ENCODE results near the gene MYBPH. TPM values are rescaled to one million over a fixed set of nuclear protein-coding genes. Genes with fewer than 3 reads are reported as not detected.
A peak's percentile ranks its signal among the peaks of the same experiment; 100 is the strongest.

MYBPH gene
- polyA plus RNA-seq, 2 donors: not detected

DNA sequence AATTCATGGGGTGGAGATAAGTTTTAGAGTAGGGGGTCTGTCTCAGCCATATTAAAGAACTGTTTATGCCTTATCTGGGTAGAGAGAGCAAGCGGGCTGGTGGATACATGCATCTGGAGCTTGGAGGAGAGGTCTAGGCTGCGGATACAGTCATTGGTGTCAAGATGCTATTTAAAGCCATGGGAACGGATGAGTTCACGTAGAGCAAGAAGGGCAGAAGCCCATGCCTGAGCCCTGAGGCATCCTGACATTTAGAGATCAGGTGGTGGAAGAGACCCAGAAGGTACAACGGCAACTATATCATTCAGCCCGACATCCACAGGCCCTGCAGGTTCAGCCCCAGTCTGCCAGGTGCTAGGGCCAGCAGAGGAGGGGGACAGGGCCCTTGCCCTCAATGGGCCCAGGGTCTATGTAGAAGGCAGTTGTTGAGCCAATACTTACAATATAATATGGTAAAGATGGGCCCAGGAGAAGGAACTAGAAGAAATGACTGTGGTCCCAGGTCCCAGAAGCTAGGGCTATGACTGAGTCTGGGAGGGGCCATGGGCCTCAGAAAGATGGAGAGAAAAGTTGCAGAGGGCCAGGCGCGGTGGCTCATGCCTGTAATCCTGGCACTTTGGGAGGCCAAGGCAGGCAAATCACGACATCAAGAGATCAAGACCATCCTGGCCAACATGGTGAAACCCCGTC is 26.0 kb upstream of the MYBPH start:
- H3K9me3 ChIP-seq (ENCODE audit: control insufficient read depth in 2 of 2, insufficient read depth in 1 of 2, low read depth in 1 of 2, low read length in 1 of 2): no peaks in the 10 kb centered on the region
- H3K36me3 ChIP-seq (ENCODE audit: control insufficient read depth in 2 of 2, insufficient read depth in 2 of 2, low read length in 1 of 2): no peaks in the 10 kb centered on the region
- no peak overlapping the region for H3K4me3 ChIP-seq (ENCODE audit: low read depth in 1 of 2, low read length in 2 of 2)
- peaks cover 0 to 9% of the 10 kb centered on the region in 2 donors for H3K4me1 ChIP-seq (ENCODE audit: control insufficient read depth in 2 of 2, insufficient read depth in 2 of 2, low read length in 1 of 2)
- H3K27me3 ChIP-seq (ENCODE audit: control insufficient read depth in 1 of 2, insufficient read depth in 2 of 2, low read length in 2 of 2): no peaks in the 10 kb centered on the region
- no peak overlapping the region for H3K27ac ChIP-seq (ENCODE audit: low read depth in 2 of 2, low read length in 1 of 2)
- 87 to 90% methylated on average over 10 of the region's 10 CpGs for WGBS, 2 donors

DNA sequence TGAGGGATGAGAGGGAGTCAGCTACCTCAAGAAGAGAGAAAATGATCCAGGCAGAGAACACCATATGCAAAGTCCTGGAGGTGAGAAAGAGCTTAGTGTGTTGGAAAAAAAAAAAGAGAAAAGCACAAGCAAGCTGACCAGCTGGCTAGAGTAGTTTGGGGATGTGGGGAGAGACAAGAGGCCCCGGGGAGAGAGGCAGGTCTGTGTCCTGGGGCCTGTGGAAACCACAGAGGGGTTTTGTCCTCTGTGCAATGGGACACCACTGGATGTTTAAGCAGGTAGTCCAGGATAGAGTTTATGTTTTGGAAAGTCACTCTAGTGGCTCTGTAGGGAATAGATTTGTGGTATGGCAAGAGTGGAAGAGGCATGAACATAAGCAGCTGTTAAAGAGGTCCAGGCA is 25.3 kb upstream of the MYBPH start:
- Histone ChIP-seq H3K9me3 (ENCODE audit: control insufficient read depth in 2 of 2, insufficient read depth in 1 of 2, low read depth in 1 of 2, low read length in 1 of 2) (no peaks in the 10 kb centered on the region), H3K27ac (ENCODE audit: low read depth in 2 of 2, low read length in 1 of 2) (peak overlapping the region; percentile 24 to 54), H3K27me3 (ENCODE audit: control insufficient read depth in 1 of 2, insufficient read depth in 2 of 2, low read length in 2 of 2) (no peaks in the 10 kb centered on the region), H3K4me3 (ENCODE audit: low read depth in 1 of 2, low read length in 2 of 2) (no peak overlapping the region), H3K36me3 (ENCODE audit: control insufficient read depth in 2 of 2, insufficient read depth in 2 of 2, low read length in 1 of 2) (no peaks in the 10 kb centered on the region), H3K4me1 (ENCODE audit: control insufficient read depth in 2 of 2, insufficient read depth in 2 of 2, low read length in 1 of 2) (peaks cover 0 to 9% of the 10 kb centered on the region in 2 donors)
- WGBS, 2 donors: 68 to 87% methylated on average over 1 of the region's 1 CpG

DNA sequence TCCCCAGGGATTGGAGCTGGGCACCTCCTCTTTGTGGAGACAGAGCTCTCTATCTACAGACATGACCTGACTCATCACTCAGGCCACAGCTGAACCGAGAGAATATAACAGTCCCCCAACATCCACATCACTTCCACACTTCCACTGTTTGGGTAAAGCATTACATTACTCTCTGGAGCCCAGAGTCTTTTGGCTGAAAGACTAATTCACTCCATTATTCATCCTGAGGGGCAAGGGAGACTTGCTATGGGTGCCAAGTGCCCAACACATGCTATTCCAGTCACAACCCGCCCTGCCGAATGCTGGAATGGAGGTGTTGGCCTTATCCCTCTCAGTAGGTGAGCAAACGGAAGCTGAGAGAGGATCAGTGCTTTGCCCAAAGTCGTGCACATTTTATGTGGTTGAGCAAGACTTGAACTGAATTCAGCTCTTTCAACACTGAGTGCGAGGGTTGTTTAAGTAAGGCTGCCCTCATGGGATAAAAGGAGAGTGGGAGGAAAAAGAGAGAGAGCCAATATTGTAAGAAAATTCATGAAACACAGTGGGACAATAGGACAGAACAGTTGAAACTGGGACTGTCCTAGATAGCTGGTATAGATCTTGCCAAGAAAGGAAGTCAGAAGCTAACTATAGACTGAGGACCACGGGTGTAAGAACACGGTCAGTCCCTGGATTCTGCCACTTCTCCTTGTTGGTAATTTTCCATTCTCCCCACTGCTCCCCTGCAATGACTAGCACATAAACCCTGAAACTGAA is 24.4 kb upstream of the MYBPH start:
- peaks cover 0 to 9% of the 10 kb centered on the region in 2 donors for H3K4me1 ChIP-seq (ENCODE audit: control insufficient read depth in 2 of 2, insufficient read depth in 2 of 2, low read length in 1 of 2)
- peak overlapping the region; percentile 58 to 67 for H3K27ac ChIP-seq (ENCODE audit: low read depth in 2 of 2, low read length in 1 of 2)
- H3K27me3 ChIP-seq (ENCODE audit: control insufficient read depth in 1 of 2, insufficient read depth in 2 of 2, low read length in 2 of 2): no peaks in the 10 kb centered on the region
- no peaks in the 10 kb centered on the region for H3K36me3 ChIP-seq (ENCODE audit: control insufficient read depth in 2 of 2, insufficient read depth in 2 of 2, low read length in 1 of 2)
- H3K9me3 ChIP-seq (ENCODE audit: control insufficient read depth in 2 of 2, insufficient read depth in 1 of 2, low read depth in 1 of 2, low read length in 1 of 2): no peaks in the 10 kb centered on the region
- H3K4me3 ChIP-seq (ENCODE audit: low read depth in 1 of 2, low read length in 2 of 2): no peak overlapping the region
- WGBS, 2 donors: 25 to 45% methylated on average over 8 of the region's 8 CpGs

DNA sequence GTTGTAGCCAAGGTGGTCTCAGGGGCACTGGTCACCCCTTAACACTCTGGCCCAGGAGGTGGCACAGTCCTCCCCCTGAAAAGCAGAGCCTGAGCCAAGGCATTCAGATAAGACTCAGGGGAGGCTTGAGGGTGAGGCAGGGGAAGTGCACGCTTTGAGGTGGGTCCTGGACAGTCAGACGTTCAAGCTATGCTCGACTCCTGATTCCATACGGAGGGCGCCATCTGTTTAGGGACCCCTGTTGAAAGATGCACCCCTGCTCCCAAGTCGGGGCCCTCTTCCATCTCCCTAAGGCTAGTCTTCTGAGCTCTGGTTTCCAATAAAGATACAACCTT is 23.8 kb upstream of the MYBPH start:
- Histone ChIP-seq H3K27me3 (ENCODE audit: control insufficient read depth in 1 of 2, insufficient read depth in 2 of 2, low read length in 2 of 2) (no peaks in the 10 kb centered on the region), H3K36me3 (ENCODE audit: control insufficient read depth in 2 of 2, insufficient read depth in 2 of 2, low read length in 1 of 2) (no peaks in the 10 kb centered on the region), H3K4me1 (ENCODE audit: control insufficient read depth in 2 of 2, insufficient read depth in 2 of 2, low read length in 1 of 2) (peaks cover 0 to 9% of the 10 kb centered on the region in 2 donors), H3K4me3 (ENCODE audit: low read depth in 1 of 2, low read length in 2 of 2) (no peak overlapping the region), H3K9me3 (ENCODE audit: control insufficient read depth in 2 of 2, insufficient read depth in 1 of 2, low read depth in 1 of 2, low read length in 1 of 2) (no peaks in the 10 kb centered on the region), H3K27ac (ENCODE audit: low read depth in 2 of 2, low read length in 1 of 2) (peak overlapping the region; percentile 58 to 67)
- 78 to 86% methylated on average over 6 of the region's 6 CpGs for WGBS, 2 donors

DNA sequence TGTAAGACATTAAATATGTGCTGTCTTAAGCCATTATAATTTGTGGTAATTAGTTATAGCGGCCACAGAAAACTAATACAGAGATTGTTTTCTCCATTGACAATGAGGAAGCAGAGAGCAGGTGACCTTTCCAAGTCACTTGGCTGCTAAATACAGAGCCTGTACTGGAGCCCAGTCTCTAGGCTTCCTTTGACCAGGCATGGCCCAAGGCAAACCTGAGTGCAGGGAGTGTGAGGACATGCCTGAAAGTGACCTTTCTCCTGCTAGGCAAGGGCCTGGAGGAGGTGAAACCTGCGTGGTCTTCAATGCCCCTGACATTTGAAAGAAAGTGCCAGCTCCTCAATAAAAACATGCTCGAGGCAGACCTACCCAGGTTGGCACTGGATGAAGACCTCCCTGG is 23.4 kb upstream of the MYBPH start:
- no peak overlapping the region for H3K27ac ChIP-seq (ENCODE audit: low read depth in 2 of 2, low read length in 1 of 2)
- no peaks in the 10 kb centered on the region for H3K36me3 ChIP-seq (ENCODE audit: control insufficient read depth in 2 of 2, insufficient read depth in 2 of 2, low read length in 1 of 2)
- 73 to 75% methylated on average over 3 of the region's 3 CpGs for WGBS, 2 donors
- no peaks in the 10 kb centered on the region for H3K27me3 ChIP-seq (ENCODE audit: control insufficient read depth in 1 of 2, insufficient read depth in 2 of 2, low read length in 2 of 2)
- peaks cover 0 to 9% of the 10 kb centered on the region in 2 donors for H3K4me1 ChIP-seq (ENCODE audit: control insufficient read depth in 2 of 2, insufficient read depth in 2 of 2, low read length in 1 of 2)
- H3K9me3 ChIP-seq (ENCODE audit: control insufficient read depth in 2 of 2, insufficient read depth in 1 of 2, low read depth in 1 of 2, low read length in 1 of 2): no peaks in the 10 kb centered on the region
- H3K4me3 ChIP-seq (ENCODE audit: low read depth in 1 of 2, low read length in 2 of 2): no peak overlapping the region

DNA sequence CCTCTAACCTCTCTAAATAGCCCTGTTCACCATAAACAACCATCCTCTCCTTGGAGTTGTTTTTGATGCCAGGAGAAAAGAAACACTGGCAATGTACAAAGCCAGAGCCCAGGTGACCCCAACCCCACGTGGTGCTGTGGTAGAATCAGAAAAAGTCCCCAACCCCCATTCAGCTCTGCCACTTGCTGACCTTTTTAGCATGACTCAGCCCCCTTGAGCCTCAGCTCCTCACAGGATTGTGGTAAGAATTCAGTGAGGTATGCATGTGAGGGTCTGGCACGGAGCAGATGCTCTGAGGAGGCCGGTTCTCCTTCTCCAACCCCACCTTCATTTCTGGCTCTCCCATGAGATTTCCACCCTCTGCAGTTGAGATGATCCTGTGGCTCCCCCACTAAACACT is 22.0 kb upstream of the MYBPH start:
- 57 to 62% methylated on average over 3 of the region's 3 CpGs for WGBS, 2 donors

DNA sequence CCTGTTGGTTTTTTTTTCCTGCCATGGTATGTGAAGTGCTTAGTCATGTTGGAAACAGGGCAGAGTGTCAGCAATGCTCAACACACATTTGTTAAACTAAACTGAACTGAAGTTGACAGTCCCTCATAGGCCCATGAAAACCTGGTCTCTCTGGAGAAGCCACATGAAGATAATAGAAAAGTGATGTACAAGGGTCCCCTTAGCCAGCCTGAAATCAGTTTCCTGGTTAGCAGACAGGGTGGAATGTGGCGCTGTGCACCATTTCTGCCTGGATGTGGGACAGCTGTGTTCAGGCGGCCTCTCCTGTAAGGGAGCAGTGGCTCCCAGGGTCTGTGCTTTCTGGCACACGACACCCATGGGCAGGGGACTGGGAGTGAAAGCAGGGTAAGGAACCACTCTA is 20.7 kb upstream of the MYBPH start:
- Histone ChIP-seq H3K27ac (ENCODE audit: low read depth in 2 of 2, low read length in 1 of 2) (no peak overlapping the region), H3K36me3 (ENCODE audit: control insufficient read depth in 2 of 2, insufficient read depth in 2 of 2, low read length in 1 of 2) (no peaks in the 10 kb centered on the region), H3K9me3 (ENCODE audit: control insufficient read depth in 2 of 2, insufficient read depth in 1 of 2, low read depth in 1 of 2, low read length in 1 of 2) (no peaks in the 10 kb centered on the region), H3K4me3 (ENCODE audit: low read depth in 1 of 2, low read length in 2 of 2) (no peak overlapping the region), H3K4me1 (ENCODE audit: control insufficient read depth in 2 of 2, insufficient read depth in 2 of 2, low read length in 1 of 2) (peaks cover 0 to 9% of the 10 kb centered on the region in 2 donors), H3K27me3 (ENCODE audit: control insufficient read depth in 1 of 2, insufficient read depth in 2 of 2, low read length in 2 of 2) (no peaks in the 10 kb centered on the region)
- WGBS, 2 donors: 89% methylated on average over 3 of the region's 3 CpGs

More for the DNA sequence above, 22.0 kb upstream of the MYBPH start:
- Histone ChIP-seq H3K27me3 (ENCODE audit: control insufficient read depth in 1 of 2, insufficient read depth in 2 of 2, low read length in 2 of 2) (no peaks in the 10 kb centered on the region), H3K9me3 (ENCODE audit: control insufficient read depth in 2 of 2, insufficient read depth in 1 of 2, low read depth in 1 of 2, low read length in 1 of 2) (no peaks in the 10 kb centered on the region), H3K27ac (ENCODE audit: low read depth in 2 of 2, low read length in 1 of 2) (no peak overlapping the region), H3K4me1 (ENCODE audit: control insufficient read depth in 2 of 2, insufficient read depth in 2 of 2, low read length in 1 of 2) (peaks cover 0 to 9% of the 10 kb centered on the region in 2 donors), H3K4me3 (ENCODE audit: low read depth in 1 of 2, low read length in 2 of 2) (no peak overlapping the region), H3K36me3 (ENCODE audit: control insufficient read depth in 2 of 2, insufficient read depth in 2 of 2, low read length in 1 of 2) (no peaks in the 10 kb centered on the region)

DNA sequence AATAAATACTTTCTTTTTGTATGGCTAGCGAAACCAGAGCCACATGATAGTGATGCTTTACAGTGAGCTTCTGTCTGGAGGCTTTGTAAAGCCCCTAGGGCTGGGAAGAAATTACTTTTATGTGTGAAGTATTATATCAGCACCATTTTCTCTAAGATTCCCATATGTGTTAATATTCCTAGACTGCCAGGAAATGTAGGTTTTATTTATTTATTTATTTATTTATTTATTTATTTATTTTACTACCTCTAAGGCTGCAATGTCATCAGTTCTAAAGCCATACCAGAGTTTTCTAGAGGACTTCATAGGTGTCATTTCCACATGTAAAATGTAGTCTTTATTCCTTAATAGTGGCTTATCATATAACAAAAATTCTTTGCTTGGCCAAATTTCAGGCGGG is 15.3 kb upstream of the MYBPH start:
- Histone ChIP-seq H3K4me1 (ENCODE audit: control insufficient read depth in 2 of 2, insufficient read depth in 2 of 2, low read length in 1 of 2) (peaks cover 0 to 8% of the 10 kb centered on the region in 2 donors), H3K27me3 (ENCODE audit: control insufficient read depth in 1 of 2, insufficient read depth in 2 of 2, low read length in 2 of 2) (no peaks in the 10 kb centered on the region), H3K27ac (ENCODE audit: low read depth in 2 of 2, low read length in 1 of 2) (no peak overlapping the region), H3K4me3 (ENCODE audit: low read depth in 1 of 2, low read length in 2 of 2) (no peak overlapping the region), H3K36me3 (ENCODE audit: control insufficient read depth in 2 of 2, insufficient read depth in 2 of 2, low read length in 1 of 2) (no peaks in the 10 kb centered on the region), H3K9me3 (ENCODE audit: control insufficient read depth in 2 of 2, insufficient read depth in 1 of 2, low read depth in 1 of 2, low read length in 1 of 2) (no peaks in the 10 kb centered on the region)
- WGBS, 2 donors: 95 to 97% methylated on average over 2 of the region's 2 CpGs

DNA sequence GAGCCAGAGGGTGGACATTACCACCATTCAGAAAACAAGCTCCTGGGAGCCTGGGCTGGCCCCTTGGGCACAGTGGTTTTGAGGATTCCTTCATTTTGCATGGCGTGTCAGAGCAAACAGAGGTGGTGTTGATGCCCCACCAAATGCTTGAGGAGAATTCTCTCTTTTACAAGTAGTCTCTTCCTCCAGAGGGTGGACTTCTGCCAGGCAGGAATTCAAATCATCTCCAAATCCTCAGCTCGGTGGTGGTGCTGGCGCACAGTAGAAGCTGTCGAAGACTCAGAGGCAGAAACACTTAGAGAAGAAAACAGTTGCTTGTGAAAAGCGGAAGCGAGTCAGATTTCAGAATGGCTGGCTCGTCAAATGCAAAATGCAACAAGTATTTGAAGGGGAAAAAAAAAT is 14.3 kb upstream of the MYBPH start:
- WGBS, 2 donors: 62 to 77% methylated on average over 7 of the region's 7 CpGs
- H3K4me1 ChIP-seq (ENCODE audit: control insufficient read depth in 2 of 2, insufficient read depth in 2 of 2, low read length in 1 of 2): peaks cover 0 to 13% of the 10 kb centered on the region in 2 donors
- H3K9me3 ChIP-seq (ENCODE audit: control insufficient read depth in 2 of 2, insufficient read depth in 1 of 2, low read depth in 1 of 2, low read length in 1 of 2): no peaks in the 10 kb centered on the region
- no peaks in the 10 kb centered on the region for H3K36me3 ChIP-seq (ENCODE audit: control insufficient read depth in 2 of 2, insufficient read depth in 2 of 2, low read length in 1 of 2)
- no peak overlapping the region for H3K27ac ChIP-seq (ENCODE audit: low read depth in 2 of 2, low read length in 1 of 2)
- H3K4me3 ChIP-seq (ENCODE audit: low read depth in 1 of 2, low read length in 2 of 2): no peak overlapping the region
- no peaks in the 10 kb centered on the region for H3K27me3 ChIP-seq (ENCODE audit: control insufficient read depth in 1 of 2, insufficient read depth in 2 of 2, low read length in 2 of 2)
